ENCODE measurements around the gene CYFIP1.

- TF ChIP-seq, protein P1, sequence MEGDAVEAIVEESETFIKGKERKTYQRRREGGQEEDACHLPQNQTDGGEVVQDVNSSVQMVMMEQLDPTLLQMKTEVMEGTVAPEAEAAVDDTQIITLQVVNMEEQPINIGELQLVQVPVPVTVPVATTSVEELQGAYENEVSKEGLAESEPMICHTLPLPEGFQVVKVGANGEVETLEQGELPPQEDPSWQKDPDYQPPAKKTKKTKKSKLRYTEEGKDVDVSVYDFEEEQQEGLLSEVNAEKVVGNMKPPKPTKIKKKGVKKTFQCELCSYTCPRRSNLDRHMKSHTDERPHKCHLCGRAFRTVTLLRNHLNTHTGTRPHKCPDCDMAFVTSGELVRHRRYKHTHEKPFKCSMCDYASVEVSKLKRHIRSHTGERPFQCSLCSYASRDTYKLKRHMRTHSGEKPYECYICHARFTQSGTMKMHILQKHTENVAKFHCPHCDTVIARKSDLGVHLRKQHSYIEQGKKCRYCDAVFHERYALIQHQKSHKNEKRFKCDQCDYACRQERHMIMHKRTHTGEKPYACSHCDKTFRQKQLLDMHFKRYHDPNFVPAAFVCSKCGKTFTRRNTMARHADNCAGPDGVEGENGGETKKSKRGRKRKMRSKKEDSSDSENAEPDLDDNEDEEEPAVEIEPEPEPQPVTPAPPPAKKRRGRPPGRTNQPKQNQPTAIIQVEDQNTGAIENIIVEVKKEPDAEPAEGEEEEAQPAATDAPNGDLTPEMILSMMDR (conservative IDR thresholded peaks at IDR 0.05 in 1 of 2, IDR thresholded peaks at IDR 0.05 in 1 of 2; ENCODE audit: low read depth in 1 of 2, low read length in 2 of 2) = no peak
- no peak for TF ChIP-seq EZH2 (IDR thresholded peaks at IDR 0.05; ENCODE audit: low read length, missing control alignments)
These were observed 134.8 kb downstream of the CYFIP1 start for GRCh38 chr15:22845289-22845900.
